ENCODE measurements around the gene ITPK1.

Gene ITPK1

DNA sequence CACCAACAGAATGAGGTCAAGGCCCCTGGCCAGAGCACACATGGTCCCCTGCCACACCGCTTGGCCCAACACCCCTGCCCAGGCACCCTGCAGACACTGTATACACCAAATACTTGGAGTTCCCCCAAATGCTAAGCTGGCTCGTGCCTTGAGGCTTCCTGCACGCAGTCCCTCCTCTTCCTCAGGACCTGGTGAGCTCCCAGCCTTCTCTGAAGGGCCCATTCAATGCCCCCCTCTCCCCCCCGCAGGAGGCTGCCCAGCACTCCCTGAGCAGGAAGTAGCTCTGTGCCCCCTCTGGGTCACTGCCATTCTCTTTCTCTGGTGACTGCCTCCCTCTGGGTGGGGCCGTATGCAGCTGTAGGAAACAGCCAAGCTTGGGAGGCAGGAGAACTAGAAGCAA is 75.3 kb downstream of the ITPK1 start:
- H3K27ac Mint-ChIP-seq: no peak overlapping the region
- peaks cover 42% of the 10 kb centered on the region for H3K4me1 Mint-ChIP-seq
- H3K27me3 Mint-ChIP-seq: no peaks in the 10 kb centered on the region
- no peak overlapping the region for H3K4me3 Mint-ChIP-seq
- H3K36me3 Mint-ChIP-seq: no peaks in the 10 kb centered on the region
- no peaks in the 10 kb centered on the region for H3K9me3 Mint-ChIP-seq

DNA sequence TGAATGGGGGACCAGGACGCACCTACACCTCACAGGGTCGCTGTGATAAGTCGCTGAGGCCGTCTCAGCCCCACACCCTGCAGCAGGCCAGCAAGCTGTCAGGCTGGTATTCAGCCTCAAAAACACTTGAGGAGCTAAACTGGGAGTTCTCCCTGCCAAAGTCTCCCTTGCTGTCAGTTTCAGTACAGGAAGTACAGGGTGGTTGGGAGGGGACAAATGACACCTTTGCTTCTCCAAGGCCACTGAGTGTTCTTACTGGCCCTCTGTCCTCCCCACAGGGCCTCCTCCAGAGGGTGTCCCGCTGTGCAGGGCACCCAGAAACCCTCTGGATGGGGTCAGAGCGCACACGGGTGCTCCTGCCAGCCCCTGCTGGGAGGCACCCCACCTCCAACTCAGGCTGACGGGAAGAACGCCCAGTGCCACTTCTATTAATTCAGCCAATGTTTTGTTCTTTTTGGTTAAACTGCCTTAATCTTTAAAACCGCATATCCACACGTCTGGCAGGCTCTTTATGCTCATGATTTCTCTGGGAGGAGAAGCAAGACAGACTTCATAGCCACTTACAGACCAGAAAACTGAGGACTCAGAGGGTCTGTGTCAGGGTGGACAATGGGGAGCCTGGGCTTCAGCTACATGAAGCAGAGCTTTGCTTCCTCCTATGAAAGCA is 75.9 kb downstream of the ITPK1 start:
- H3K27me3 Mint-ChIP-seq: no peaks in the 10 kb centered on the region
- no peak overlapping the region for H3K27ac Mint-ChIP-seq
- no peaks in the 10 kb centered on the region for H3K9me3 Mint-ChIP-seq
- H3K36me3 Mint-ChIP-seq: no peaks in the 10 kb centered on the region
- H3K4me1 Mint-ChIP-seq: peaks cover 44% of the 10 kb centered on the region
- no peak overlapping the region for H3K4me3 Mint-ChIP-seq

DNA sequence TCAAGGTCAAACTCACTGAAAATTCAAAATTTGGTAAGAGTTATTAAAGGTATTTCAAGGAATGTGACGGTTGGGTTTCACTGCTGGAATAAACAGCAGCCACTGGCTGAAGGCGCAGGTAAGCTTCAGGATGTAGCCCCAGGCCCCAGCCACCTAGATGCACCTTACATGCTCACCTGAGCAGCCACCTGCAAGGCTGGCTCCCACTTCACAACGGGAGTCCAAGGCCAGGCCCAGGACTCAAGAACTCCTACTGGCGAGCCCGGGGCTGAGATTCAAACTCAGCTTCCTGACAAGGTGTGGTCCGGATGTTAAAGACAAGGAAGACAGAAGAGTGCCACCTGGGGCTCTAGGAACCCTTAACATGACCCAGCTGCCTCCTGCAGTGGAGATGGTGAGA is 78.4 kb downstream of the ITPK1 start:
- Mint-ChIP-seq H3K27me3 (no peaks in the 10 kb centered on the region), H3K9me3 (no peaks in the 10 kb centered on the region), H3K36me3 (no peaks in the 10 kb centered on the region), H3K4me1 (peaks cover 44% of the 10 kb centered on the region), H3K4me3 (no peak overlapping the region), H3K27ac (no peak overlapping the region)

DNA sequence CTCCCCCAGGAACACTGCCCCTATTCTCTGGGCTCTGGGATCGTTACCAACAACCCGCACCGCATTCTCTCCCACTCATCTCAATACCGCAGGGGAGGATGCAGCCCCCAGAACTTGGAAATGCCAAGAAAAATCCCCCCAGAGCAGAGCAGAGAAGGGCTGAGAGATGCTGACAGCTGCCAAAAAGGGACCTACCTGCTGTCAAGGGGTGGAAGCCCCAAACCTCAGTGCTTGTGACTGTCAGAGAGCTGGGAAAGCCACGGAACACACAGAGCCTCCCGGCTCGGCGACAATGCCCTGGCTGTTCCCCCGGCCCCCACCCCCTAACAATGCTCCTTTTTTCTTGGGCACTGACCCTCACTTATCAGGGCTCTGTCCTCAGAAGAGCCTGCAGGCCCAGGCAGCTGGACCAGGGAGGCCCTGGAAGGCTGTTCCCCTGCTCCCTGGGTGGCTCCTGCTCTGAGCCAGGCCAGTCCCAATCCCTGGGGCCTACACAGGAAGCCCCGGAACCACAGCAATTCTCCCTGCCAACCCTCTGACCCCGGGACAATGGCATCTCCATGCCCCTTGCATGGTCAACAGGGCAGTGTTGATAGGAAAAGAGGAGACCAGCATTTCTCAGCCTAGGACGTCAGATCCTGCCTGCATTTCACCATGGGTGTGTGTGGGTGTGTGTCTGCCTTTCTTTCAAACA is 78.9 kb downstream of the ITPK1 start:
- Mint-ChIP-seq H3K27me3 (no peaks in the 10 kb centered on the region), H3K9me3 (no peaks in the 10 kb centered on the region), H3K4me1 (peaks cover 39% of the 10 kb centered on the region), H3K27ac (no peak overlapping the region), H3K36me3 (no peaks in the 10 kb centered on the region), H3K4me3 (no peak overlapping the region)

DNA sequence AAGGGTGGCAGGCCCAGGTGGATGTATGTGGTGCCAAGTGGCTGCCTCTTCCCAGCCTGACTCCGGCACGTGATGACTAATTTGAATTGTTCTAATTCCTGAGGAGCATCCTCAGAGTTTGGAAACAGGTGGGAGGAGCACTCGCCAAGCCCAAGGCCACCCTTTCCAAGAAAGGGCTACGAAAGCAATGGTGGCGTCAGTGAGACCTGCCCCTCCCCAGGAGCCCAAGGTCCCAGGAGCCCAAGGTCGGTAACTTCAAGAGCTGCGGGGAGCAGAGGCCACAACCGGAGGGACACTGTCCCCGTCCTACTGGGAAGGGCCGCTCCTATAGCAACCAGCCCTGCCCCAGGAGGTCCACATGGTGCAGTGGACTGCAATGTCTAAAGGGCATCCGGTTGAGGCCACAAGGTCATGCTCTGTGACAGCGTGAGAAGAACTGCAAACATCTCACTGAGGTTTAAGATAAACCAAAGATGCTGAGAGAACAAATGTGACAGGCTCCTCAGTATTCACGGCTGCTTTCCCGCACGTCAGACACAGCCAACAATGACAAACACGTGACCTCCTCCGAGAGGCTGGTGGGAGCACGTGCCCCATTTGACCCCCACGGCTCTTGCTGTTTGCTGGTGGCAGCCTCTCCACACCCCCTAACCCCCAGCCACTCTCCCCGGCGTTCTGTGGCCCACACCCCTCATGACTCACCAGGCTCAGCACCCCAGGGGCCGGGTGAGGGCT is 79.6 kb downstream of the ITPK1 start:
- no peak overlapping the region for H3K4me3 Mint-ChIP-seq
- H3K4me1 Mint-ChIP-seq: peaks cover 34% of the 10 kb centered on the region
- no peaks in the 10 kb centered on the region for H3K27me3 Mint-ChIP-seq
- H3K36me3 Mint-ChIP-seq: no peaks in the 10 kb centered on the region
- no peak overlapping the region for H3K27ac Mint-ChIP-seq
- H3K9me3 Mint-ChIP-seq: no peaks in the 10 kb centered on the region

DNA sequence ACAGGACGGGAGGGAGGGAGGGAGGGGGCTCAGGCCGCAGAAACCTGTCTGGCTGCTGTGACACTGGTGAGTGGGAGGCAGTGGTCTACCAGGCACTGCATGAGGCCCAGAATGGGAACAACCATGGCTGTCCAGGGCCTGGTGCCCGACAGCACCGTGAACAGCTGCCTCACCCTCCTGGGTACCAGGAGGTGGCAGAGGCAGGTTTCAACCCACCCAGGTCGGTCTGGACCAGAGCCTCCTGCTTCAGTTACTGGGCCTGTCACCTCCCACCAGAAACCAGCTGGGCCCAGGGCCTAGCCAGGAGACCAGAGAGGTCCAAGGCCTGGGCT is 80.2 kb downstream of the ITPK1 start:
- H3K9me3 Mint-ChIP-seq: no peaks in the 10 kb centered on the region
- no peak overlapping the region for H3K4me3 Mint-ChIP-seq
- no peaks in the 10 kb centered on the region for H3K27me3 Mint-ChIP-seq
- H3K36me3 Mint-ChIP-seq: no peaks in the 10 kb centered on the region
- no peak overlapping the region for H3K27ac Mint-ChIP-seq
- H3K4me1 Mint-ChIP-seq: peaks cover 29% of the 10 kb centered on the region

DNA sequence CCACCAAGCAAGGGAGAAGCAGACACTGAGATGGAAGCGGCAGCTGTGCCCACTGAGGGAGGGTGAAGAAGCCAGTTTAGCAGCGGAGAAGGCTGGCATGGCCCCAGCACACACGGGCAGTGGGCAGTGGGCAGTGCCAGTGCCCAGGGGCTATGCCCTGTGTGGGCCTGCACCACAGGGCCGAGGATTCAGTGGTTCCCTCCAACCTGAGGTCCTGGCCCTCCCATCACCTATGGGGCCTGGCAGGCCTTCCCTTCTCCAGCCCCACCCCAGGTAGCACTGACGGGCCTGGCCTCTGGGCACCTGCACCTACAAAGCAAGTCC is 81.1 kb downstream of the ITPK1 start:
- Mint-ChIP-seq H3K27ac (peak overlapping the region; percentile 35), H3K4me1 (peaks cover 28% of the 10 kb centered on the region), H3K4me3 (no peak overlapping the region), H3K36me3 (no peaks in the 10 kb centered on the region), H3K27me3 (no peaks in the 10 kb centered on the region), H3K9me3 (no peaks in the 10 kb centered on the region)

DNA sequence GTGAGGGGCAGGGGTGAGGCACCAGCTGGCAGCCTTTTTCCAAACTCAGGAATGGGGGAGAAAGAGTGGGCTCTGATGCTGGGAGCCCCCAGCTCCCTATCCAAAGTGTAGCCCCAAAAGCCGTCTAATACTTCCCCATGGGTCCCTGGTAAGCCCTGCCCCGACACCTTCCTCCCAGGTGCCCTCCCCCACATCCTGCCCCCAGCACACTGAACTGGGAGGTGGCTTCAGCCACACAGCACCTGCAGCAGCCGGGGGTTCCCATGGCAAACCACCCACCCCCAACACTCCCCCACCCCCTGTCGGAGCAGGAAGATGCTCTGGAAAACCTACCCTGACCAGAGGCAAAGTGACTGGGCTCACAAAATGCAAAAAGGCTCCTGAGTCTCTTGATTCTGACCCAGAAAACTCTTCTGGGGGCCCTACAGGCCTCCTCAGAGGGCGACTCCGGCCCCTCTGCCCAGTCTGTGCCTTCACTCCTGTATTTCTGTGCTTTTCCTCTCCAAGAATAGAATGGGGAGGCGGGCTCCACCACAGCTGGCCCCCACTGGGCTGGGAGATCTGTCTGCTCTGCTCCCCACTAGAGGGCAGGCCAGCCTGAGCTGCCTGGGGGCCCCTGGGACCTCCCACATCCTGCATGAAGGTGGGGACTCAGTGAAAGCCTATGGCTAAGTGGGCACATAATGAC is 81.6 kb downstream of the ITPK1 start:
- peak overlapping the region; percentile 35 for H3K27ac Mint-ChIP-seq
- no peaks in the 10 kb centered on the region for H3K27me3 Mint-ChIP-seq
- no peaks in the 10 kb centered on the region for H3K36me3 Mint-ChIP-seq
- peaks cover 26% of the 10 kb centered on the region for H3K4me1 Mint-ChIP-seq
- H3K9me3 Mint-ChIP-seq: no peaks in the 10 kb centered on the region
- peak overlapping the region; percentile 44 for H3K4me3 Mint-ChIP-seq

DNA sequence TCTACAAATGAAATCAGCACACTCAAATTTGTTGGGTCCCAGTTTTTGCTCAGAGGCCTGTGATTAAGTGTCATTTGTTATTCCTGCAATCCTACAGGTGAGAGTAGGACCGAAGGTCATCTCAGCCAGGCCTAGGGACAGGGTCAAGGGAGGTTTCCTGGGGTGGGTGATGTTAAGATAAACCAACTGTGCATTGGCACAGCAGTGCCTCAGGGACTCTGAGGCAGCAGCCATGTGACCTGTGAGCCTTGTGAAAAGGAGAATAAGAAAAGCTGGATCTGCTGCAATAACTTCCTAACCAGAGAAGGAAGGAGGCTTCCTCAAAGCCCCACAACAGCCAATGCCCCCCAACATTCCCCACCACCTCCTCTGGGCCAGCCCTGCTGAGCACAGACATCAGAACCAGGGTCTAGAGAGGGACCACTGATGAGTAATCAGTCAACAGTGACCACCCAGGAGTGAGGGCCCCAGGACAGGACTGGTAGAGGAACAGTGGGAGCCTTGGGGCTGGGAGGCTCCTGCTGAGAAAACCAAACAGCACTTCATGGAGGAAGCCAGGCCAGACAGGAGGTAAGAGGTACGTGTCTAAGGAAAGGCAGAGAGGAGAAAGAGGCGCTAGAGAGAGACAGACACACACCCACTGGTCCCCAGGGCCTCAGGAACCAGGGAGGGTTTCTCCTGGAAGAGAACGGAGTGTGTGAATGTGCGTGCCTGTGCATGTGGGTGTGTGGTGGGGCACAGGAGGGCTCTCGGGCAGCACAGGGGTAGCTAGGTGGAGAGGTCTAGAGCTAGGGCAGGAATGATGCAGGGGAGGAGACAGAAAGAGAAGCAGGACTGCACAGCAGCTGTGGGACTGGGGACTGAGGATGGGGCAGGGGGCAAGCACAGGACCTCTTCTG is 82.4 kb downstream of the ITPK1 start:
- Mint-ChIP-seq H3K9me3 (no peaks in the 10 kb centered on the region), H3K4me3 (no peak overlapping the region), H3K27ac (peak overlapping the region; percentile 80), H3K4me1 (peaks cover 23% of the 10 kb centered on the region), H3K27me3 (no peaks in the 10 kb centered on the region), H3K36me3 (no peaks in the 10 kb centered on the region)

DNA sequence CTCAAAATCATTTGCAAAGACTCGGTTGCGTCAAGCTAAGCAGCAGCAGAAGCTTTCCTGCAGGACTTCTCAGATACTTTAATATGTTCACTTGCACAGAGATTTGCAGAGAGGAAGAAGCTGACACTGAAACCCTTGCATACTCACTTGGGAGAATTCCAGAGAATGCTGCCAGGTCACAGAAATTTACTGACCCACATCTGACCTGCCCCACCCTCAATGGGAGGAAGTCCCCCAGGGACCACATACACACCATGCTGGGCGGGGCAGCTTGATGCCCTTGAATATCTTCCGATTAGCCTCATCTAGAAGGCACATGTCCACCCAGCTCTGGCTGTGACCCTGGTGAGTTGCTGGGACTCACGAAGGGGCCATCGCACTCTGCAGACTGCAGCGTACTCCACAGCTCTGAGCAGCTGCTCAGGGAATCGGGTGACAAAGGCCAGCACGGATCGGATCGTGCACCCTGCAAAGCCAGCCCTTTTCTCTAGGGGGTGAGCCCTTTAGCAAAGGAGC is 83.2 kb downstream of the ITPK1 start:
- Mint-ChIP-seq H3K27ac (no peak overlapping the region), H3K4me1 (peaks cover 23% of the 10 kb centered on the region), H3K36me3 (no peaks in the 10 kb centered on the region), H3K4me3 (no peak overlapping the region), H3K27me3 (no peaks in the 10 kb centered on the region), H3K9me3 (no peaks in the 10 kb centered on the region)

DNA sequence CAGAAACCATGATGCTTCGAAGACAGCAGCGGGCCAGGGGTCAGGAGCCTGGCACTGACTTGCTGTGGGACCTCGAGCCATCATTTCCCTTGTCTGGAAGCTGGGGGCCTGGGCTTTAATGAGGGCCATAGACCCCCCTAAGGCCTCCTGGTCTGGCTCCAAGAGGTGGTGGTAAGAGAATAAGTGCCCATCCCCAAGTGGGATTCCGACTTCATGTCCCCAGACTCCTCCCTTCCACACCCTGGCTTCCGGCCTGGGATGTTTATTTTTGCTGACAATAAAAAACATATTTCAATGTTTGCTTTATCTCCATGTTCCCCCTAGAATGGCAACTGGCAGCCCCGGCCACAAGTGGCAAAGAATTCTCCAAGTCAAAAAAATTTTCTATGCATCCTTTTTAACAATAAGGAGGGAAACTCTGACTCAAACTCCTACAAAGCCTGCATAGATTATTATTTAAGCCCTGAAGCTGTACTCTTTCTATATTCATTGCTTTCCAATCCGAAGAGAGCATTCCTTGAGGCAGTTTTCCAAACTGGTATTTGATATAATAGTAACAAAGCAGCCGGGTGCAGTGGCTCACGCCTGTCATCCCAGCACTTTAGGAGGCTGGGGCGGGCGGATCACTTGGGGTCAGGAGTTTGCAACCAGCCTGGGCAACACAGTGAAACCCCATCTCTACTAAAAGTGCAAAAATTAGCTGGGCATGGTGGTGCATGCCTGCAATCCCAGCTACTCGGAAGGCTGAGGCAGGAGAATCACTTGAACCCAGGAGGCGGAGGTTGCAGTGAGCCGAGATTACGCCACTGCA is 84.0 kb downstream of the ITPK1 start:
- H3K9me3 Mint-ChIP-seq: no peaks in the 10 kb centered on the region
- no peak overlapping the region for H3K27ac Mint-ChIP-seq
- no peaks in the 10 kb centered on the region for H3K36me3 Mint-ChIP-seq
- H3K4me3 Mint-ChIP-seq: no peak overlapping the region
- no peaks in the 10 kb centered on the region for H3K27me3 Mint-ChIP-seq
- H3K4me1 Mint-ChIP-seq: peaks cover 23% of the 10 kb centered on the region

DNA sequence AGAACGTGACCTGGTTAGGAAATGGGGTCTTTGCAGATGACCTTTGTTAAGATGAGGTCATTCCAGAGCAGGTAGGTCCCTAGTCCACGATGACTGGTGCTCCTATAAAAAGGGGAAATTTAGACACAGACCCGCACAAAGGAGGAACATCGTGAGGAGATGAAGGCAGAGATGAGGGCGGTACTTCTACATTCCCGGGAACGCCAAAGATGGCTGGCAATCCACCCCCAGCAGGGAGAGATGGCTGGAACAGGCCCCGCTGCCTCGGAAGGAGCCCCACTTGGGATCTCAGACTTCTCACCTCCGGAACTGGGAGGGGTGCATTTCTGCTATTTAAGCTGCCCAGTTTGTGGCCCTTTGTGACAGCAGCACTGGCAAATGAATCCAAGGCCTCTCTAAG is 85.0 kb downstream of the ITPK1 start:
- peaks cover 29% of the 10 kb centered on the region for H3K4me1 Mint-ChIP-seq
- no peaks in the 10 kb centered on the region for H3K27me3 Mint-ChIP-seq
- no peak overlapping the region for H3K4me3 Mint-ChIP-seq
- no peaks in the 10 kb centered on the region for H3K9me3 Mint-ChIP-seq
- H3K36me3 Mint-ChIP-seq: no peaks in the 10 kb centered on the region
- H3K27ac Mint-ChIP-seq: no peak overlapping the region

DNA sequence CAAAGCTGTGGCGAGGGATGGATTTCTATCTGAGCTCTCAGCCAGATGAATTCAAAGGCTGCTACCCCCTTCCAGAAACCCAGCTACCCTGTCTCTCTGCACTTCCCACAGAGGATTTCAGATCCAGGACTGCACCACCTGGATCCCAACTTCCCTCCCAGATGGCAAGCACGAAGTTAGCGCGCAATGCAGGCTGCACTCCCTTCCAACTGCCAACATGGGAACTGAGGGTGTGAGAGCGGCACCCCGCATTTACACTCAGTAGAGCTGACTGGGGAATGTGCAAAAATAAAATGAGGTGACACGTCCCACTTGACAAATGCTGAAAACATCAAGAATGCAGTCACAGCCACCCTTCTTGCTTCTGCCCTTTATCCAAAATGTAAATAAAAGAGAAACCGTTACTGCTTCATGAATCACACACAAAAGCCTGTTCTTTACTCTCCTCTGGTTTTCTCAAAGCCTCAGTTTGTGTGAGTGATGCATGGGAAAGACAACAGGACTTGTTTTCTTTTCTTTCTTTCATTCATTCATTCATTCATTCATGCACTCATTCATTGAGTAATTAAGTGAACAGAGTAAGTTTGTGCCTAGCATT is 85.7 kb downstream of the ITPK1 start:
- H3K4me3 Mint-ChIP-seq: no peak overlapping the region
- H3K4me1 Mint-ChIP-seq: peaks cover 33% of the 10 kb centered on the region
- H3K36me3 Mint-ChIP-seq: no peaks in the 10 kb centered on the region
- H3K27me3 Mint-ChIP-seq: no peaks in the 10 kb centered on the region
- H3K27ac Mint-ChIP-seq: no peak overlapping the region
- H3K9me3 Mint-ChIP-seq: no peaks in the 10 kb centered on the region

DNA sequence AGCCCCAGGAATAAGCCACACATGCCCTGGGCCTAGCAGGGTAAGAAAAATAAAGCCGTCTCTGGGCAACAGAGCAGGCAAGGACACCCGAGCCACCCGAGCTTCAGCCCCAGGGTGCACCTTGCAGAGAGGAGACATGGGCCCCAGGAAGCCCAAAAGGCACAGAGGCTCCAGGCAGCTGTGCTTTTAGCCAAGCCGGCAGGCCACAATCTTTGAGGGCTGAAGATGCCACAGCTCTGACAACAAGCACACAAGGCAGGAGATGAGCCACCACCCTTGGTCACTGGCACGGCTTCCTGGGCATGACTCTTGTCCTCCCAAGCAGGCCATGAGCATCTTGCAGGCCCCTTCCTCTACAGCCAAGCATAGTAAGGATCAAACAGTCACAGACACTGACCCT is 86.3 kb downstream of the ITPK1 start:
- no peaks in the 10 kb centered on the region for H3K36me3 Mint-ChIP-seq
- no peaks in the 10 kb centered on the region for H3K27me3 Mint-ChIP-seq
- H3K4me1 Mint-ChIP-seq: peaks cover 31% of the 10 kb centered on the region
- H3K4me3 Mint-ChIP-seq: no peak overlapping the region
- H3K27ac Mint-ChIP-seq: no peak overlapping the region
- no peaks in the 10 kb centered on the region for H3K9me3 Mint-ChIP-seq
